ENCODE data around the gene RXFP1. TPM values are rescaled to one million over a fixed set of nuclear protein-coding genes. Genes with fewer than 3 reads are reported as not detected.

The RXFP1 gene
- total and polyA plus RNA-seq, 8 donors: 0.15 to 1.3 TPM; not detected in 6

- H3K27me3 ChIP-seq: no peaks in the 10 kb centered on the region
- DNase-seq: no peak
- H3K4me3 ChIP-seq: no peak overlapping the region
- no peak overlapping the region for H3K27ac ChIP-seq
- H3K36me3 ChIP-seq: no peaks in the 10 kb centered on the region
- intact Hi-C loops (cut with DNase I; ENCODE audit: low total_unique reads): no loop called here
- H3K9me3 ChIP-seq: no peaks in the 10 kb centered on the region
- TF ChIP-seq POLR2AphosphoS5 (IDR thresholded peaks at IDR 0.05) (no peak), POLR2A (IDR thresholded peaks at IDR 0.05) (no peak), EP300 (IDR thresholded peaks at IDR 0.05) (no peak)
- TF ChIP-seq, protein P1, sequence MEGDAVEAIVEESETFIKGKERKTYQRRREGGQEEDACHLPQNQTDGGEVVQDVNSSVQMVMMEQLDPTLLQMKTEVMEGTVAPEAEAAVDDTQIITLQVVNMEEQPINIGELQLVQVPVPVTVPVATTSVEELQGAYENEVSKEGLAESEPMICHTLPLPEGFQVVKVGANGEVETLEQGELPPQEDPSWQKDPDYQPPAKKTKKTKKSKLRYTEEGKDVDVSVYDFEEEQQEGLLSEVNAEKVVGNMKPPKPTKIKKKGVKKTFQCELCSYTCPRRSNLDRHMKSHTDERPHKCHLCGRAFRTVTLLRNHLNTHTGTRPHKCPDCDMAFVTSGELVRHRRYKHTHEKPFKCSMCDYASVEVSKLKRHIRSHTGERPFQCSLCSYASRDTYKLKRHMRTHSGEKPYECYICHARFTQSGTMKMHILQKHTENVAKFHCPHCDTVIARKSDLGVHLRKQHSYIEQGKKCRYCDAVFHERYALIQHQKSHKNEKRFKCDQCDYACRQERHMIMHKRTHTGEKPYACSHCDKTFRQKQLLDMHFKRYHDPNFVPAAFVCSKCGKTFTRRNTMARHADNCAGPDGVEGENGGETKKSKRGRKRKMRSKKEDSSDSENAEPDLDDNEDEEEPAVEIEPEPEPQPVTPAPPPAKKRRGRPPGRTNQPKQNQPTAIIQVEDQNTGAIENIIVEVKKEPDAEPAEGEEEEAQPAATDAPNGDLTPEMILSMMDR (IDR thresholded peaks at IDR 0.05): no peak
- WGBS, 5 donors: 72 to 74% (median 72%) methylated on average over 9 of the region's 9 CpGs
- no peaks in the 10 kb centered on the region for H3K4me1 ChIP-seq
Measured at GRCh38 chr4:158540125-158540907, 18.6 kb downstream of the RXFP1 start.

- 77 to 82% (median 81%) methylated on average over 5 of the region's 5 CpGs for WGBS, 5 donors
- no peaks in the 10 kb centered on the region for H3K36me3 ChIP-seq
Measured at GRCh38 chr4:158541506-158541905, 19.8 kb downstream of the RXFP1 start.

GRCh38 chr4:158543191-158543590 lies 21.5 kb downstream of the RXFP1 start:
- H3K27me3 ChIP-seq: no peaks in the 10 kb centered on the region
- H3K4me3 ChIP-seq: no peak overlapping the region
- H3K36me3 ChIP-seq: no peaks in the 10 kb centered on the region
- no peak overlapping the region for H3K27ac ChIP-seq
- no peak for DNase-seq
- TF ChIP-seq, protein P1 (IDR thresholded peaks at IDR 0.05): no peak
- no peak for TF ChIP-seq POLR2AphosphoS5 (IDR thresholded peaks at IDR 0.05)
- no peak for TF ChIP-seq POLR2A (IDR thresholded peaks at IDR 0.05)
- TF ChIP-seq EP300 (IDR thresholded peaks at IDR 0.05): no peak
- intact Hi-C loops (cut with DNase I; ENCODE audit: low total_unique reads): no loop called here
- H3K9me3 ChIP-seq: no peaks in the 10 kb centered on the region
- 68 to 88% (median 80%) methylated on average over 1 of the region's 1 CpG for WGBS, 5 donors
- no peaks in the 10 kb centered on the region for H3K4me1 ChIP-seq

More at GRCh38 chr4:158541506-158541905, 19.8 kb downstream of the RXFP1 start:
- Histone ChIP-seq H3K27ac (no peak overlapping the region), H3K9me3 (no peaks in the 10 kb centered on the region), H3K4me3 (no peak overlapping the region), H3K27me3 (no peaks in the 10 kb centered on the region), H3K4me1 (no peaks in the 10 kb centered on the region)
- TF ChIP-seq POLR2AphosphoS5 (IDR thresholded peaks at IDR 0.05): no peak
- no peak for TF ChIP-seq EP300 (IDR thresholded peaks at IDR 0.05)
- no peak for TF ChIP-seq POLR2A (IDR thresholded peaks at IDR 0.05)
- TF ChIP-seq, protein P1 (IDR thresholded peaks at IDR 0.05): no peak
- intact Hi-C loops (cut with DNase I; ENCODE audit: low total_unique reads): no loop called here
- no peak for DNase-seq

GRCh38 chr4:158544141-158544540 lies 22.5 kb downstream of the RXFP1 start:
- intact Hi-C loops (cut with DNase I; ENCODE audit: low total_unique reads): no loop called here
- H3K36me3 ChIP-seq: no peaks in the 10 kb centered on the region
- WGBS, 5 donors: 98 to 100% (median 99%) methylated on average over 1 of the region's 1 CpG
- H3K27me3 ChIP-seq: no peaks in the 10 kb centered on the region
- H3K27ac ChIP-seq: no peak overlapping the region
- TF ChIP-seq EP300 (IDR thresholded peaks at IDR 0.05) (no peak), POLR2AphosphoS5 (IDR thresholded peaks at IDR 0.05) (no peak), POLR2A (IDR thresholded peaks at IDR 0.05) (no peak)
- TF ChIP-seq, protein P1 (IDR thresholded peaks at IDR 0.05): no peak
- no peaks in the 10 kb centered on the region for H3K9me3 ChIP-seq
- no peak for DNase-seq
- no peak overlapping the region for H3K4me3 ChIP-seq
- H3K4me1 ChIP-seq: no peaks in the 10 kb centered on the region

All from stomach (tissue), 9 donors.